ENCODE data around the gene RIT2. TPM values are rescaled to one million over a fixed set of nuclear protein-coding genes. Genes with fewer than 3 reads are reported as not detected.

Gene RIT2
- total and polyA plus RNA-seq, 2 of the 4 experiments (the other 2 are of a cell fraction), result not detected

- no peak overlapping the region for H3K56ac ChIP-seq (ENCODE audit: extremely low read depth, insufficient read depth, low read length)
- no peaks in the 10 kb centered on the region for H3K36me3 ChIP-seq (ENCODE audit: control insufficient read depth, insufficient read depth, low read length)
- no peaks in the 10 kb centered on the region for H4K20me1 ChIP-seq (ENCODE audit: insufficient read depth, low read length)
- WGBS, 2 experiments (ENCODE audit: extremely low coverage in 2 of 2, insufficient read length in 1 of 2), result no CpG with 5 or more reads among the region's 1 CpG
- H2AK5ac ChIP-seq (ENCODE audit: low read depth, low read length), result no peak overlapping the region
- no peak overlapping the region for H2BK20ac ChIP-seq (ENCODE audit: low read depth, low read length)
- no peak overlapping the region for H3K4ac ChIP-seq (ENCODE audit: low read depth, low read length)
- H4K5ac ChIP-seq (ENCODE audit: low read depth, low read length), result no peak overlapping the region
- no peak overlapping the region for H4K91ac ChIP-seq (ENCODE audit: insufficient read depth, low read depth, low read length)
- ChIA-PET CTCF (no interaction called here), POLR2A (ENCODE audit: unreplicated experiment) (no interaction called here)
- no peak overlapping the region for H3K27ac ChIP-seq (ENCODE audit: insufficient read depth, low read length)
- H3K9ac ChIP-seq (ENCODE audit: low read depth, low read length), result no peak overlapping the region
- intact Hi-C loops (cut with micrococcal nuclease) (no loop called here), in situ Hi-C loops (cut with MboI; ENCODE audit: low sequenced_read_pairs) (no loop called here), dilution Hi-C loops (cut with HindIII; ENCODE audit: low sequenced_read_pairs, unreplicated experiment) (no loop called here)
- H3K9me3 ChIP-seq (ENCODE audit: control insufficient read depth, insufficient read depth, low read length), result peaks cover 4% of the 10 kb centered on the region; the same call in 1 of the 2 replicates
- no peaks in the 10 kb centered on the region for H3K27me3 ChIP-seq (ENCODE audit: control insufficient read depth, insufficient read depth, low read length)
- H3K4me3 ChIP-seq (ENCODE audit: insufficient read depth, low read depth, low read length), result no peak overlapping the region
- DNase-seq, result no peak
- no peaks in the 10 kb centered on the region for H3K79me1 ChIP-seq (ENCODE audit: low read depth in 1 of 2, low read length in 2 of 2)
- no peak overlapping the region for H4K8ac ChIP-seq (ENCODE audit: low read depth in 2 of 2, low read length in 2 of 2)
- H3K23ac ChIP-seq (ENCODE audit: low read depth, low read length), result no peak overlapping the region
- no peak overlapping the region for H3K14ac ChIP-seq (replicated peaks; ENCODE audit: low read depth, low read length)
- no peak overlapping the region for H2BK5ac ChIP-seq (ENCODE audit: low read depth, low read length, poor library complexity, severe bottlenecking)
- no peak overlapping the region for H2BK120ac ChIP-seq (ENCODE audit: low read depth, low read length)
- H3K4me1 ChIP-seq (ENCODE audit: control insufficient read depth, insufficient read depth, low read length), result no peaks in the 10 kb centered on the region
- no peak overlapping the region for H2AFZ ChIP-seq (replicated peaks; ENCODE audit: low read length, poor library complexity)
- H3K4me2 ChIP-seq (ENCODE audit: low read depth, low read length), result no peak overlapping the region
- no peaks in the 10 kb centered on the region for H3K9me1 ChIP-seq (ENCODE audit: insufficient read depth, low read length)
- H2BK15ac ChIP-seq (ENCODE audit: low read depth, low read length), result no peak overlapping the region
- no TSS peak for BruUV-seq (replicated peaks)
- no peak for ATAC-seq (ENCODE audit: low read depth)
- no peak overlapping the region for H2AK9ac ChIP-seq (replicated peaks; ENCODE audit: low read depth, low read length, poor library complexity)
- H3K18ac ChIP-seq (ENCODE audit: low read depth, low read length), result no peak overlapping the region
- no peak for TF ChIP-seq FOS (IDR thresholded peaks at IDR 0.05; ENCODE audit: low read depth, low read length)
- no peak for TF ChIP-seq NFE2L2 (IDR thresholded peaks at IDR 0.05; ENCODE audit: low read depth, low read length)
- no peak for TF ChIP-seq BHLHE40 (IDR thresholded peaks at IDR 0.05; ENCODE audit: low read depth, low read length)
- no peak for TF ChIP-seq RCOR1 (IDR thresholded peaks at IDR 0.05; ENCODE audit: insufficient replicate concordance, low read length)
- TF ChIP-seq MAFK (IDR thresholded peaks at IDR 0.05; ENCODE audit: low read depth, low read length), result no peak
- no peak for TF ChIP-seq ELK1 (IDR thresholded peaks at IDR 0.05; ENCODE audit: borderline replicate concordance, low read depth, low read length)
- TF ChIP-seq RAD21 (IDR thresholded peaks at IDR 0.05; ENCODE audit: low read length), result no peak
These were observed 408.4 kb downstream of the RIT2 start for GRCh38 chr18:42707080-42707479.
